IPS-18c (cell line): ENCODE results near the gene ANTXR1.
"Not testable (repeated sequence)": the region's sequence is repeated elsewhere in the genome, so short reads cannot be mapped to it uniquely, and the experiment has no call there.

ENCODE experiments used
- H3K4me3 ChIP-seq: 2 replicates; pipeline ENCODE4 v1.7.0; 2013; ENCODE audit warnings: low read depth, mild to moderate bottlenecking, low read length, moderate library complexity; ENCODE audit not compliant: insufficient read depth
- H3K9me3 ChIP-seq: one replicate; pipeline ENCODE4 v1.6.1; 2013; ENCODE audit warnings: mild to moderate bottlenecking, low read length, moderate library complexity; ENCODE audit not compliant: control insufficient read depth, insufficient read depth

Gene ANTXR1

GRCh38 chr2:69259994-69260591 lies 247.1 kb downstream of the ANTXR1 start:
- not testable (repeated sequence) for H3K9me3 ChIP-seq

DNA sequence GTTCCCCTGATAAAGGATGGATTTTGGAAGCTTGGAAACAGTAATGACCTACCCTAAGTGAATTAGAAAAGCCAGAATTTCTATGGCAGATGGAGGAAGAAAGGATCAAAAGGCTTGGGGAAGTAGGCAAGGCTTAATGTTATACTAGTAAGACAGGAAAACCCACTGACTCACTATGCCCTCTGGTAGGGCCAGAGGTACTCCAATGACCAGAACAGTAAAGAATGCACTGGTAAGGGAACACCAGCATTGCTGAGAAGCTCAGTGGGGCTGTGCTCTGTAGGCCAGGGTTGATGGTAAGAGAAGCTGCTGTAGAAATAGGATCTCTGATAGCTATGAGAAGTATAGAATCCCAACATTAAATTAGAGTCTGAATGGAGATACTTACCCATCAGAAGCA lies 247.7 kb downstream of the ANTXR1 start:
- Histone ChIP-seq H3K4me3 (no peak overlapping the region), H3K9me3 (peaks cover 2% of the 10 kb centered on the region)

More at GRCh38 chr2:69259994-69260591, 247.1 kb downstream of the ANTXR1 start:
- not testable (repeated sequence) for H3K4me3 ChIP-seq

DNA sequence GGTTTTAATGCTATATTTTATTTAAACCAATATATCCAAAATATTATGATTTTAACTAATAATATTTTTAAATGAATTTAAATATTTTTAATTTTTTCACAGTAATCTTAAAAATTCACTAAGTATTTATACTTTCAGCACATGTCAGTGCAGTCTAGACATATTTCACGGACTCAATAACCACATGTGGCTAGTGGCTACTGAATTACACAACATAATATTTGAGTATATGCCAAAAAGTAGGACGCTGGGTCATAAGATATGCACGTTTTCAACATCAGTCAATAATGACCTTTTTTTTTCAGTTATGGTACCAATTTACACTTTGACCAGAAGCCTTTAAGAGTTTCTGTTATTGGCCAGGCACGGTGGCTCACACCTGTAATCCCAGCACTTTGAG lies 256.4 kb downstream of the ANTXR1 start:
- no peaks in the 10 kb centered on the region for H3K9me3 ChIP-seq
- no peak overlapping the region for H3K4me3 ChIP-seq

- Histone ChIP-seq H3K9me3 (no peaks in the 10 kb centered on the region), H3K4me3 (no peak overlapping the region)
Observed at GRCh38 chr2:69271831-69272257, 258.9 kb downstream of the ANTXR1 start.

DNA sequence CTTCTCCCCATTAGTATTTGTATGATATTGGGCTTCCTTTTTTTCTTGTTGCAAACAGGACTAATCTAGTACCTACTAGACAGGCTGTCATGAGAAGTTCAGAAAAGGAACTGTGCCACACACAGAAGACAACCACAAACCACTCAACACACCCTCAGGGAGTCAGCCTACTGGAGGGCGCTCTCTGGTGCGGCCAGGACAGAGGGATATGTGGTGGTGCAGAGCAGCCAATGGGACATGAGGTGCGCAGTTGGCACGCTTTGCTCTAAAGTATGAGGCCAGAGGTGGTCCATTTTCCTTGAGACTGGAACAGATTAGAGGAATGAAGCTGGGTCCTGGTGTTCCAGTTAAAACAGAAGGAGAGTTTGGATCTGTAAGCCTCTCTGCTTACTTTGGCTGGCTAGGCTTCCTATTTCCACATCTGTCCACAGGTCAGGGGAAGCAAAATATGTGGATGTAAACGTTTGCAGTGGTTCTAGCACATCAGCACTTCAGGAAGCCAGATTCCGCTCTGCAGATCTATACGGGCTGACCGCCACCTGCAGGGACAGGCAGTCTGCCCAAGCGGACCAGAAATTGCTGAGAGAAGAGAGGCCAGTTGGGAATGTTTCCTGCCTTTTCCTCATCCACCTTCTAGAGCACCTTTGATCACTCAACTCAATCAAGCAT lies 260.0 kb downstream of the ANTXR1 start:
- H3K4me3 ChIP-seq = no peak overlapping the region
- H3K9me3 ChIP-seq = no peaks in the 10 kb centered on the region

DNA sequence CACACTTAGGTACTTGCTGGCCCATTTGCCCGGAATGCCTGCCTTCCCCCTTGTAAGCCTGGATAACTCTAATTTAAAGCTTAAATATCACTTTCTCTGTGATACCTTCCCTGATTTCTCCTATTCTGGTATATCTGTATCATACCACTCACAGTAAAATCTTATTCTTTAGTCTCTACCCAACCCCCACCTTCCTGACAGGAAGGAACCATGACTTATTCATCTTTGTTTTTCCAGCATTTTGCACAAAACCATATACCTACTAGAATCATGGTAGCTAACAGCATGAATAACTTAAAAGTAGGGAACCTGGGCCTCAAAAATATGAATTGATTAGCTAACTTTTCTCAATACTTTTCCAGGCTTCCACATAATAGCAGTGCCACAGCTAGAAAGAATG lies 262.5 kb downstream of the ANTXR1 start:
- Histone ChIP-seq H3K9me3 (no peaks in the 10 kb centered on the region), H3K4me3 (no peak overlapping the region)

DNA sequence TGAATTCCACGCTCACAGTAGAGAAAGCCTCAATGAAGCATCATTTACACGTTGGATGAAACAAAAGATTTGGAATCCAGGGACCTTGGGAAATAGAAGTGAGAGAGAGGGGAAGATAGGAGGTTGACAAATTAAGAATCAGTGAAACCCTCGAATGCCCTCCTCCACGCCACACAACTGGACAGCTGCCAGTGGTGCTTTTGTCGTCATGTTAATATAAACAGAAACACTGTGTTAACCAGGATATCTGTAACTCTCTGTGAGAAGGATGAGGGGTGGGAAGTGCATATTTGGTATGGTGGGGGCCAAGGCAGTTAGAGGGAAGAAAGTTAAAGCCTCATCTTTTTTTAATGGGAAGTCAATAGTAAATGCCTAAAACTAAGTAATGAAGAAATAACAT lies 265.4 kb downstream of the ANTXR1 start:
- H3K9me3 ChIP-seq = no peaks in the 10 kb centered on the region
- H3K4me3 ChIP-seq = no peak overlapping the region

- no peaks in the 10 kb centered on the region for H3K9me3 ChIP-seq
- no peak overlapping the region for H3K4me3 ChIP-seq
Observed at GRCh38 chr2:69279211-69279610, 266.2 kb downstream of the ANTXR1 start.

- Histone ChIP-seq H3K9me3 (no peaks in the 10 kb centered on the region), H3K4me3 (no peak overlapping the region)
Observed at GRCh38 chr2:69279931-69280681, 267.1 kb downstream of the ANTXR1 start.

- H3K9me3 ChIP-seq = no peaks in the 10 kb centered on the region
- no peak overlapping the region for H3K4me3 ChIP-seq
Observed at GRCh38 chr2:69280796-69281412, 267.9 kb downstream of the ANTXR1 start.

GRCh38 chr2:69285379-69285894 lies 272.5 kb downstream of the ANTXR1 start:
- no peaks in the 10 kb centered on the region for H3K9me3 ChIP-seq
- no peak overlapping the region for H3K4me3 ChIP-seq

DNA sequence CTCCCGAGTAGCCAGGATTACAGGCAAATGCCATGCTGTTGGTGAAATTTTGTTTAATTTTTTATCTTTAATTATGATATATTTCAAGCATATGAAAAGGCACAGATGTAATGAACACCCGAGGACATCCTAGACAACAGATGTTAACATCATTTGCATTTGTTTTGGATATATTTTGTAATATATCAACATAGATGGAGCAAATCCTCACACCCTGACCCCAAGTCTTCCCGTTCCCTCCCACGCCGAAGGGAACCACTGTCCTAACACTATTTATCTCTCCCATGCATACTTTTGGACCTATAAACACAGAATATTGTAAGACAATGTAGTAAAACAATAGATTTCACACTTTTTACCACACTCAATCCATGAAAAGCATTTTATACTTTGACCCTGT lies 274.6 kb downstream of the ANTXR1 start:
- no peaks in the 10 kb centered on the region for H3K9me3 ChIP-seq

DNA sequence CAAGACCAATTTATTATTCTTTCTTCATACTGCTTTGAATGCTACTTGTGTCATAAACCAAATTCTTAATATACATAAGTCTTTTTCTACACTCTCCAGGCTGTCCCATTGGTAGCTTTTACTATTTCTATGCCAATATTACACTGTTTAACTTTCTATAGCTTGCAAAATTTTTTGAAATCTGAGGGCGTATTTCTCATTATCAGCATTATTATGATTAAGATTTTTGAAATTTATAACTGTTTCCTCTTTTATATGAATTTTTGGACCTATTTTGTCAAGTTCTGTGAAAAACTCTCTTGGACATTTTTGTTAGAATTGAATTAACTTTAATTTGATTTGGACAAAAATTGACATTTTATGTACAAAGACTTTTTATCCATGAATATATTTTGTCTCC lies 275.4 kb downstream of the ANTXR1 start:
- H3K4me3 ChIP-seq = no peak overlapping the region
- H3K9me3 ChIP-seq = no peaks in the 10 kb centered on the region

More for the DNA sequence above, 274.6 kb downstream of the ANTXR1 start:
- H3K4me3 ChIP-seq = no peak overlapping the region

- no peaks in the 10 kb centered on the region for H3K9me3 ChIP-seq
- H3K4me3 ChIP-seq = no peak overlapping the region
Observed at GRCh38 chr2:69291004-69291650, 278.1 kb downstream of the ANTXR1 start.

- Histone ChIP-seq H3K9me3 (no peaks in the 10 kb centered on the region), H3K4me3 (no peak overlapping the region)
Observed at GRCh38 chr2:69291721-69292120, 278.7 kb downstream of the ANTXR1 start.

DNA sequence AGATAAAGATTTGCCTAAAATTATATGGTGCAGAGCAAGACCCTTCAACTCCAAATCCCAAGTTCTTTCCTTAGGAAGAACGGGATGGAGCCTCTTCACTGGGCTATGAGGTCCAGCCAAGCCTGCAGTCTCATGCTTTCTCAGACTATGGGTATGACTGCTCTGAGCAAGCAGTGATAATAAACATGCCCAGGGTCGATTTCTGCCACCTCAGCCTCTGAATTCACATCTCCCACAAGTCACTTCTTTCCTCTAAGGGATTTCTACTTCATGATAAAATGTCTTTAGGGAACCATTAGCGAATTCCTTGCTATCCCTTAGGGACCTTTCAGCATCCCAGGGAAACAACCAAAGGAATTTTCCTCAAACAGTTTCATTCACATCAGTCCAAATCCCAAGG lies 279.3 kb downstream of the ANTXR1 start:
- H3K9me3 ChIP-seq = no peaks in the 10 kb centered on the region
- no peak overlapping the region for H3K4me3 ChIP-seq

- Histone ChIP-seq H3K9me3 (no peaks in the 10 kb centered on the region), H3K4me3 (no peak overlapping the region)
Observed at GRCh38 chr2:69296421-69296820, 283.4 kb downstream of the ANTXR1 start.
